MM.1S (cell line): ENCODE measurements around the gene ADAMTS1.

ENCODE experiments used
- DNase-seq: peaks from one replicate; pipeline ENCODE4 v3.0.0-alpha.2; 2015
- H2AFZ ChIP-seq: fragments of 300-600 bp; sonication (generic); 2 replicates; pipeline ENCODE4 v1.6.0; 2016; ENCODE audit warnings: antibody characterized with exemption, low read length
- H3F3A ChIP-seq: fragments of 300-600 bp; sonication (generic); 2 replicates; pipeline ENCODE4 v1.6.1; 2016; ENCODE audit warnings: mild to moderate bottlenecking, antibody characterized with exemption, low read length, moderate library complexity, mixed read lengths; ENCODE audit not compliant: insufficient read depth
- H3K27ac ChIP-seq: fragments of 300-600 bp; sonication (generic); 2 replicates; pipeline ENCODE4 v1.5.1; 2016; ENCODE audit warnings: mild to moderate bottlenecking, low read length
- H3K27me3 ChIP-seq: fragments of 300-600 bp; sonication (generic); replicated peaks from 2 replicates; pipeline ENCODE4 v1.6.0; 2016; ENCODE audit warnings: low read length; ENCODE audit not compliant: insufficient read depth
- H3K36me3 ChIP-seq: fragments of 300-600 bp; sonication (generic); replicated peaks from 2 replicates; pipeline ENCODE4 v1.6.1; 2016; ENCODE audit warnings: mild to moderate bottlenecking, low read length, mixed read lengths; ENCODE audit not compliant: insufficient read depth
- H3K4me1 ChIP-seq: fragments of 300-600 bp; sonication (generic); 2 replicates; pipeline ENCODE4 v1.6.1; 2016; ENCODE audit warnings: low read length, mixed read lengths
- H3K4me2 ChIP-seq: fragments of 300-600 bp; sonication (generic); 2 replicates; pipeline ENCODE4 v1.6.0; 2016; ENCODE audit warnings: low read depth, low read length
- H3K4me3 ChIP-seq: fragments of 300-600 bp; sonication (generic); 2 replicates; pipeline ENCODE4 v1.5.1; 2016; ENCODE audit warnings: low read length, mixed read lengths
- H3K79me2 ChIP-seq: fragments of 300-600 bp; sonication (generic); 2 replicates; pipeline ENCODE4 v1.6.1; 2016; ENCODE audit warnings: mixed run types, low read length, mixed read lengths
- H3K9ac ChIP-seq: fragments of 300-600 bp; sonication (generic); 2 replicates; pipeline ENCODE4 v1.6.1; 2016; ENCODE audit warnings: low read length, mixed read lengths
- H3K9me2 ChIP-seq: fragments of 300-600 bp; sonication (generic); replicated peaks from 2 replicates; pipeline ENCODE4 v1.6.1; 2016; ENCODE audit warnings: mild to moderate bottlenecking, low read length, mixed read lengths; ENCODE audit not compliant: insufficient read depth
- H3K9me3 ChIP-seq: fragments of 300-600 bp; sonication (generic); replicated peaks from 2 replicates; pipeline ENCODE4 v1.6.1; 2016; ENCODE audit warnings: mild to moderate bottlenecking, low read length, mixed read lengths; ENCODE audit not compliant: insufficient read depth
- H4K20me1 ChIP-seq: fragments of 300-600 bp; sonication (generic); 2 replicates; pipeline ENCODE4 v1.6.1; 2016; ENCODE audit warnings: mild to moderate bottlenecking, low read length, moderate library complexity, mixed read lengths; ENCODE audit not compliant: insufficient read depth
- CTCF ChIP-seq: fragments of 300-600 bp; sonication (generic); IDR thresholded peaks from 2 replicates; pipeline ENCODE4 v1.5.1; 2016; ENCODE audit warnings: antibody characterized with exemption, low read length, mixed read lengths
- EZH2 ChIP-seq: fragments of 300-600 bp; sonication (generic); optimal IDR thresholded peaks from 2 replicates; pipeline ENCODE3; 2017; ENCODE audit warnings: low read depth, mild to moderate bottlenecking, antibody characterized with exemption, low read length, mixed read lengths
- EZH2phosphoT487 ChIP-seq: fragments of 300-600 bp; sonication (generic); IDR thresholded peaks from 2 replicates; pipeline ENCODE4 v1.6.1; 2018; ENCODE audit warnings: antibody characterized with exemption, low read length

The ADAMTS1 gene

GRCh38 chr21:26809745-26810144, 35.5 kb downstream of the ADAMTS1 start:
- H3K4me1 ChIP-seq: no peaks in the 10 kb centered on the region
- no peak overlapping the region for H3K9ac ChIP-seq

DNA sequence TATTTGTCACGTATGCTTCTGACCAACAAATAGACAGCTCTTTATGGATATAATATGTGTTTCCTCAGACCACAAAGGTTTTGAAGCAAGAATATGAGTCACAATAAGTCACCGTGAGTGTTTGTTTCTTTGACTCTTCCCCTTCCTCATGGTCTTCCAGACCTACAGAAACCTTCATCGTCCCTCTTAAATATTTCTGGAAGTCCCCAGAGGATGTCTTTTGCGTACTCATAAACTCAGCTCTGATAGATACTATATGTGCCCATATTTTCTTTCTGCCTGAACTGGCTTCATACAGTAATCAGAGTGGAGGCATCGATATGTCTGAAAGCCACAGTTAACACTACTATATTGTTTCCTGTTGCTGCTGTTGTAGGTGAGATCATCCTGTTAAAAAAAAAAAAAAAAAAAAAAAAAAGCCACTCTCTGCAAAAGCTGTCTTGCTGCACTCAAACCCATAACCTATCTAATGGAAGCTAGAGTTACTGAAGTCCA, 38.4 kb downstream of the ADAMTS1 start:
- TF ChIP-seq EZH2: no peak
- Histone ChIP-seq H3K9me3 (no peaks in the 10 kb centered on the region), H3K27me3 (no peaks in the 10 kb centered on the region), H3K27ac (no peak overlapping the region), H3K79me2 (no peaks in the 10 kb centered on the region), H3K9ac (no peak overlapping the region), H3K9me2 (no peaks in the 10 kb centered on the region), H3K4me2 (no peak overlapping the region), H3K4me3 (no peak overlapping the region), H3K4me1 (no peaks in the 10 kb centered on the region), H3K36me3 (no peaks in the 10 kb centered on the region), H4K20me1 (no peaks in the 10 kb centered on the region), H2AFZ (no peak overlapping the region), H3F3A (no peaks in the 10 kb centered on the region)
- no peak for DNase-seq

More at GRCh38 chr21:26809745-26810144, 35.5 kb downstream of the ADAMTS1 start:
- no peaks in the 10 kb centered on the region for H3K27me3 ChIP-seq
- H4K20me1 ChIP-seq: no peaks in the 10 kb centered on the region
- H3K9me2 ChIP-seq: no peaks in the 10 kb centered on the region
- H3F3A ChIP-seq: no peaks in the 10 kb centered on the region
- no peak overlapping the region for H3K4me3 ChIP-seq
- H3K27ac ChIP-seq: no peak overlapping the region
- no peaks in the 10 kb centered on the region for H3K36me3 ChIP-seq
- H3K4me2 ChIP-seq: no peak overlapping the region
- no peak for DNase-seq
- no peaks in the 10 kb centered on the region for H3K9me3 ChIP-seq
- no peak overlapping the region for H2AFZ ChIP-seq
- no peak for TF ChIP-seq CTCF
- H3K79me2 ChIP-seq: no peaks in the 10 kb centered on the region

DNA sequence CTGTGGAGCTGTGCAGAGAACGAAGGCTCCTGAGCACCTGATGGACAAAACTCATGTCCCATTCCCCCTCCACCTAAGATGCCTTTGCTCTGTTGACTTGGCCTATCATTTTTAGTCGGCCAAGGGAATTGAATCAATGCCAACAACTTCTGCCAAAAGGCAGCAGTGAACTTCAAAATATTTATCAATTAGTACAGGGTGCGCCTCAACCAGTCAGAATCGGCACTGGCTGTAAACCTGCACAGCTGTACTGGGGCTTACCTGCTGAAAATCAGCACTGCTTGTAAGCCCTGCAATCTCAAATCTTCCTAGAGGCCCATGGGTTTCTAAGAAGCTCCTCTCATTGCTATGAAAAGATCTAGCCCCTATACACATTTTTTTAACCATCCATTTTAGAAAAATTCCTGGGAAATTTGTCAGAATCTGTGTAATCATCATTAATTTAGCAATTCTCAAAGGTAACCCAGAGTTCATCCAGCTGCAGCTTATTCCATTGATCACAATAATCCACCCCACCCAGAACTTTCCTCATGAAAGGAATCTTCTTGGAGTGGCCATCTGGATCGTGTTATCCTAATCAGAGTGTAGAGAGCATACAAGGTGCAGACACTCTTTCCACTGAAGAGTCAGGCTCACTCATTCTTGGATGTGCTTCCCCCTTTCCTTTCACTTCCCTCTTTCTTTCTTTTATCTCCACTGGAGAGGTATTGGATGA, 40.2 kb downstream of the ADAMTS1 start:
- Histone ChIP-seq H3K27ac (no peak overlapping the region), H3K9me3 (no peaks in the 10 kb centered on the region), H3K4me2 (no peak overlapping the region), H4K20me1 (no peaks in the 10 kb centered on the region), H3K27me3 (no peaks in the 10 kb centered on the region), H3K9me2 (no peaks in the 10 kb centered on the region), H2AFZ (no peak overlapping the region), H3K4me1 (no peaks in the 10 kb centered on the region), H3K79me2 (no peaks in the 10 kb centered on the region), H3K9ac (no peak overlapping the region), H3K36me3 (no peaks in the 10 kb centered on the region), H3F3A (no peaks in the 10 kb centered on the region), H3K4me3 (no peak overlapping the region)
- no peak for TF ChIP-seq CTCF
- TF ChIP-seq EZH2: no peak
- TF ChIP-seq EZH2phosphoT487: no peak
- no peak for DNase-seq

- Histone ChIP-seq H3K4me3 (no peak overlapping the region), H3K4me2 (no peak overlapping the region), H3F3A (no peaks in the 10 kb centered on the region), H3K9me2 (no peaks in the 10 kb centered on the region), H3K79me2 (no peaks in the 10 kb centered on the region), H2AFZ (no peak overlapping the region), H4K20me1 (no peaks in the 10 kb centered on the region), H3K27me3 (no peaks in the 10 kb centered on the region), H3K4me1 (no peaks in the 10 kb centered on the region), H3K36me3 (no peaks in the 10 kb centered on the region), H3K27ac (no peak overlapping the region), H3K9me3 (no peaks in the 10 kb centered on the region), H3K9ac (no peak overlapping the region)
- TF ChIP-seq EZH2: no peak
- DNase-seq: no peak
Measured at GRCh38 chr21:26801498-26801897, 43.7 kb downstream of the ADAMTS1 start.
